RKO (cell line): ENCODE results near the gene TMED8.
A peak's percentile ranks its signal among the peaks of the same experiment; 100 is the strongest.
"Not testable (repeated sequence)": the region's sequence is repeated elsewhere in the genome, so short reads cannot be mapped to it uniquely, and the experiment has no call there.

Source experiments
- DNase-seq: peaks from one replicate; pipeline ENCODE4 v3.0.0-alpha.2; 2016; ENCODE audit warnings: low spot score

TMED8 gene

DNA sequence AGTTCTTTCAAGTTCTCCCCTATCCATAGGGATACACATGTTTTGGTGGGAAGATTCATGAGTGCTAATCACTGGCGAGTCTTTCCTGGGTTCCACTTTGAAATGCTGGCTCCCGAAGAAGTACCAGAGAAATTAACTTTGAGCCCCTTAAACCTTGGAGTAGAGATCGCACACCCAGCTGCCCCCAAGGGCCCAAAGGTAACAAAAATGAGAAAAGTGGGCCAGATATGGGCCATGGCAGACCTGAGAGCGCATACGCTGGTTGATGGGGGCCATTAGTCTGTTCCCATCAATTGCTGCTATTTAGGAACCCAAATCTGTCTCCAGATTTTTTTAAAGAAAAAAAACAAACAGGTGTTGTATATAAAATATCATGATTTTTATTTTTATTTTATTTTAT, 53.9 kb downstream of the TMED8 start:
- no peak for DNase-seq

- DNase-seq, result peak; percentile 20
Observed at GRCh38 chr14:77322250-77322902, 54.5 kb downstream of the TMED8 start.

- peak; percentile 90 for DNase-seq
Observed at GRCh38 chr14:77320238-77320935, 56.5 kb downstream of the TMED8 start, which contains the start of gene POMT2. Gene POMT2, minus strand, starts transcription at chr14:77320883. Its CDS starts 202 bp downstream, at chr14:77320681.

DNA sequence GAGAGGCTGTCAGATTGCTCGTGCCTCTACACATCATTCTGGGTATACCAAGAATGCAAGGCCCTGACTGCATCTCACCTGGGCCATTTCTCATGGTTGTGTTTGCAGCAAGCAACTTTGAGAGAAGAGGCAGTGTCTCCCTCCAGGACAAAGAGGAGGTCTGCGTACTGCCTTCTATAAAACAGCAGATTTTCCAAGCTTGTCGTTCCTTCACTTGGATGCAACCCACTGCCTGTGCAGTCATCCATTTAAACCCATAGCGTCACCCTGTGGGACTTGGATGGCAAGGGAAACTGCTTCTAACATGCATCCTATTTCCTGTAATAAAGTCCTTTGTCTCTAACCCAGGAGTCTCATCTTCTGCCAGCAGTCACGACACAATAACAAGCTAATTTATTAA, 57.5 kb downstream of the TMED8 start:
- no peak for DNase-seq

DNA sequence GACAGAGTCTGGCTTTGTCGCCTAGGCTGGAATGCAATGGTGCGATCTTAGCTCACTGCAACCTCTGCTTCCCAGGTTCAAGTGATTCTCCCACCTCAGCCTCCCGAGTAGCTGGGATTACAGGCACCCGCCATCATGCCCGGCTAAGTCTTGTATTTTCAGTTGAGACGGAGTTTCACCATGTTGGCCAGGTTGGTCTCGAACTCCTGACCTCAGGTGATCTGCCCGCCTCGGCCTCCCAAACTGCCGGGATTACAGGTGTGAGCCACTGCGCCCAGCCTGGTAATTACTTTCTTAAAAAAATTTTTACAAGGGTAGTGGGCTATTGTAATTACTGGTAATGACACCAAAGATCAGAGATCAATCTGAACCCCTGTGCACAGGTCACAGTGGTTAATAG, 58.1 kb downstream of the TMED8 start:
- DNase-seq, result not testable (repeated sequence)

DNA sequence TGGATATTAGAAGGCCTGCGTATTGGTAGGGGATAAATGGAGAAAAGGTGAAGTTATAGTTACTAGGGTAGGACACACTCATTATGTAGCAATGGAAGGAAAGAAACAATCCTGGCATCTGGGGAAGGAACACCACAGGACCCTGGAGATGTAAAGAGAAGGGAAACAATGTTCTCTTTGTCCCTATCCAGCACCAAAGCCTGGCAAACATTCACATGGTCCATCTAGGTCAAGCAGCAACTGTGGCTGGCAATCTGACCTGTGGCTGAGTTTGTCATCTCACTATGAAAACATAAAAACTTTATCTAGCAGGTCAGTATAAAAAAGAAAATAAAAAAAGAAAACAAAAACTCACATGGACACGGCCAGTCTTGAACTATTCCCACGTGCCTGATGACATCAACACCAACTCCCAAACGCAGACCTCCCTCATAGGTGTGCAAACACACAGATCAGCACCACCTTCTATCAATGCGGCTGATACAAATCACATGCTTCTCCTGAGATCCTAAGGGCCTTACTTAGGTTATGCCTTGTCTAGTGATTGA, 58.8 kb downstream of the TMED8 start:
- no peak for DNase-seq

DNA sequence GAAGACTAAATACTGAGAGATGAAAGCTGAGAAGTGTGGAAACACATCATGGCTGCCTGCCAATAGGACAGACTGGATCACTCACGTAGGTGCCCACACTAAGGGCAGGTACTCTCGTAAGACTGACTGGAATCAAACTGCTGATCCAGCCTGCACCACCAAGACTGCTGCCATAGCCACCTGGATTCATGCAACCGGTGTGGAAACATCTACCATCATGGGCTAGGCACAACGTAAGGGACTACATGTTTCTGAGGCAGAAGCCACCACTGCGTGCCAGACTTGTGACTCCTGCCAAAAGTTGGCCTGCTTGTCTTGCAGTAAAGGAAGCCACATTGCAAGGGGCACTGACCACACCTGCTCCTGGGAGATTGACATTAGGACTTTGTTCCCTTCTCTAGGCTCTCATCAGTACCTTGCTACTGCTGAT, 60.0 kb downstream of the TMED8 start:
- DNase-seq, result no peak

DNA sequence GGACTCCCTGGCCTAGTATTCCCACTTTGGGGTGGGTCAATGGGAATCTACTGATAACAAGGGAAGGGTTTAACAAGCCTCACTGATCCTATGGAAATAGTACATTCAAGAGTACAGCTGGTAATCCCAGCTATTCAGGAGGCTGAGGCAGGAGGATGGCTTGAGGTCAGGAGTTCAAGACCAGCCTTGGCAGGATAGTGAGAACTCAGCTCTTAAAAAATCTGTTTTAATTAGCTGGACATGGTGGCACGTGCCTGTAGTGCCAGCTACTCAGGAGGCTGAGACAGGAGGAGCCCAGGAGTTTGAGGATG, 60.7 kb downstream of the TMED8 start:
- DNase-seq, result no peak

GRCh38 chr14:77314539-77315457, 62.1 kb downstream of the TMED8 start:
- no peak for DNase-seq

GRCh38 chr14:77314043-77314442, 62.9 kb downstream of the TMED8 start:
- DNase-seq, result peak; percentile 40

GRCh38 chr14:77313371-77313770, 63.5 kb downstream of the TMED8 start:
- no peak for DNase-seq

DNA sequence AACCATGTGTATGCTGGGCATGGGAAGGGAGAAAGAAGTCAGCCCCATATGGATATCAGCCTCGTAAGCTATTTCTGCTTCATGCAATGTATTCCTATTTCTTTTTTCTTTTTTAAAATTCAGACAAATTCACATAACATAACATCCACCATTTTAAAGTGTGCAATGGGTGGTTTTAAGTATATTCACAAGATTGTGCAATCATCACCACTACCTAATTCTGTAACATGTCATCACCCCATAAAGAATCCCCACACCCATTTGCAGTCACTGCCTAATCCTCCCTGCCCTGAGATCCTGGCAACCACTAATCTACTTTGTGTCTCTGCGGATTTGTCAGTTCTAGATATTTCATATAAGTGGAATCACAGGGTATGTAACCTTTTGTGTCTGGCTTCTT, 65.7 kb downstream of the TMED8 start:
- no peak for DNase-seq

DNA sequence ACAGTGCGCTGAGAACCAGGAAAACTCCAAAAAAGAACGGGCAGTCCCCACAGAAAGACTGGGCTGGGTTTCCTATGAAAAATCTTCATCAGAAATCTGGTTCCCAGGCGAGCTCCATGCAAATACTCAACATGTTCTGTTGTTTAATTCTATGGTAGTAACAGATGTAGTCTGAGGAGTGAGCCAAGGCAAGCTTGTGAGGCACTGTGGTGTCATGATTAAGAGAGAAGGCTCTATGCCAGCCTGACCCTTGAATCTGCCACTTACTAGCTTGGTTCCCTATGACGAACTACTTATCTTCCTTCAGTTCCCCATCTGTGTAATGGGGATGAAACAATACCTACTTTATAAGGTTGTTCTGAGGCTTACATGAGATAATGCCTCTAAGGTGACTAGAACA, 66.9 kb downstream of the TMED8 start:
- DNase-seq, result no peak

DNA sequence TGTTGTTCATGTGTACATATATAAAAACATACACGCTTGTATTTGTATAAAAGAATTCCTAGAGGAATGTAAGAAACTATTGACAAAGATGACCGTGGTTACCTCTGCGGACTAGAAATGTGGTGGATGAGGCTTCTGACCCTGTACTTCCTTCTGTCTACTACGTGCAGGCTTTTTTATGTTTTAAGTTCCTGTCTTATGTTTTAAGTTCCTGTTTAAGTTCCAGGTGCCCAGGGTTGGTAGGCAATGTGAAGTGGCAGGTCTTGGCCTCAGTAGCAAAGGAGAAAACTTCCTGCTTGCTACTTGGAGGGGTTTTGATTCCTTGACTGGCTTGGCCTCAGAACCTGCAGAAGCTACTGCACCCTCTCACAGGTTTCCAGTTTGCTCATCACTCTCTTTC, 67.8 kb downstream of the TMED8 start:
- no peak for DNase-seq

- DNase-seq, result no peak
Observed at GRCh38 chr14:77306851-77307496, 69.9 kb downstream of the TMED8 start.

DNA sequence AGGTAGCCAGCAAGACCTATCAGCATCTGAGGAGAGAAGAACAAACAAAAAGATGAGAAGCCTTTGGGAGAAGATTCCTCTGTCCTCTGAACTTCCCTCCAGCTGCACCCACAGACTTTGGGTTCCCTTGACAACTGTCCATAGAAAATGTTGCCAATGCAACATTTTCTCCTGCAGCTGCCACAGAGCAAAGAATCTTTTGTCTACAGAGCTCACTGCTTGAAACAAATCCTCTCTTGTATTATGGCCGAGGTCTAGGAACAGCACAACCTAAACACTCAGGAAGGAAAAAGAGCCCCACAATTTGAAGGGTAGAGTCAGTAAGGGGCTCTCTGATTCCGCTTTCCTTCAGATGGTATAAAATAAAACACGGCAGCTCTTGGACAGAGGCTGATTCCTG, 70.5 kb downstream of the TMED8 start:
- no peak for DNase-seq

DNA sequence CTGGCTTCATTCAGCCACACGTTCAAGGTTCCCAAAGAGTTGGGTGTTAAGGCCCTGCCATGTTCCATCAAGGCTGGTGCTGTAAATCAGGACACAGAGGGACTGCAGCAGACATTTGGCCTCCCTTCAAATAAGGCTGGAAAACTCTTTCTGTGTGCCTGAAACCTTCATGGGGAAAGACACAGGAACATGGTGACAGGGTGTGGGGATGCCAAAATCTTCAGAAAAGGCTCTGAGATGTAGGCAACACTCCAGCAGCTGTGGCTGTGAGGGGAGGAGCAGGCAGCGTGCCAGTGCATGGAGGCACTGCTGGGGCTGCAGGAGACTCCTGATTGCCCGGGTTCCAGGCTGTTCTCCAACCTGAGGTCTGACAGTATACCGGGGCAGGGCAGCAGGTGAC, 71.2 kb downstream of the TMED8 start:
- no peak for DNase-seq

DNA sequence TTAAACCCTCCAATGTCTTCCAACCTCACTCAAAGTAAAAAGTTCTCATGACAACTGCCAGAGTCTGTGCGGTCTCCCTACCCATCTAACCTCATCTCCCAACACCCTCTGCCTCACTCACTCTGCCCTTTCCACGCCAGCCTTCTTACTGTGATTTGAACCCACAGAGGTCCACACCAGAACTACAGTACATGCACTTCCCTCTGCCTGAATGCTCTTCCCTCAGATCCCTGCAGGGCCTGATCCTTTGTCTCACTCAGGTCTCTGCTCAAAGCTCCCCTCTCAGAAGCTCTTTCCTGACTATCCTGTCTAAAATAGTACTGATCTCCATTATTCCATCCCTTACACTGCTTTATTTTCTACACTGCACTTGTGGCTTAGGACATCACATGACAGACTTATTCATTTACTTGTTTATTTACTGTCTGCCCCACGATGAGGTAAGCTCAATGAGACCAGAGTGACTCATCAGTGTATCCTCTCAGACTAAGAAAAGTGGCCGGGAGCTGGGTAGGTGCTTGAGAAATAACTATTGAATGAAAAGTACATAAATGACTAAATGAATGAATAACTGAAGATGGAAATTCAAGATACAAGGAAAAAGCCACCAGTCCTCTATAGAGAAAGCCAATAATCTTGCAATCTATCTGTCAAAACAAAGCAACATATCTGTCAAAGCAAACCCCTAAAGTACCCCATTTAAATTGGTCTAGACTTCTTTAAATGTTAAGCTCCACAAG, 73.3 kb downstream of the TMED8 start:
- peak; percentile 96 for DNase-seq

- peak; percentile 89 for DNase-seq
Observed at GRCh38 chr14:77302926-77303325, 74.0 kb downstream of the TMED8 start.

GRCh38 chr14:77301103-77301502, 75.8 kb downstream of the TMED8 start:
- DNase-seq, result peak; percentile 63

- DNase-seq, result no peak
Observed at GRCh38 chr14:77299771-77300170, 77.1 kb downstream of the TMED8 start.
